GM23338 (cell line): ENCODE measurements around the gene BNC2. TPM values are rescaled to one million over a fixed set of nuclear protein-coding genes. Genes with fewer than 3 reads are reported as not detected.

Experiments
- ATAC-seq: fragments of 200-7000 bp; cut with Tn5 transposase; 3 replicates; pipeline ENCODE4 v1.9.1; 2020
- DNase-seq: peaks from one replicate; pipeline ENCODE4 v3.0.0-alpha.2; 2015; ENCODE audit warnings: low spot score
- H2AFZ ChIP-seq: fragments of 200-600 bp; sonication (generic); 2 replicates; pipeline ENCODE4 v1.8.0; 2016; ENCODE audit warnings: antibody characterized with exemption, mild to moderate bottlenecking, moderate library complexity
- H3F3A ChIP-seq: fragments of 200-600 bp; sonication (generic); replicated peaks from 2 replicates; pipeline ENCODE4 v1.8.0; 2017; ENCODE audit warnings: antibody characterized with exemption, mixed run types, low read depth
- H3K27ac ChIP-seq: fragments of 200-600 bp; sonication (generic); 2 replicates; pipeline ENCODE4 v1.6.1; 2016; ENCODE audit warnings: low read depth
- H3K27me3 ChIP-seq: fragments of 200-600 bp; sonication (generic); 2 replicates; pipeline ENCODE4 v1.8.0; 2016; ENCODE audit warnings: mild to moderate bottlenecking, mixed run types, moderate library complexity; ENCODE audit not compliant: insufficient read depth
- H3K36me3 ChIP-seq: fragments of 200-600 bp; sonication (generic); 2 replicates; pipeline ENCODE4 v1.8.0; 2016; ENCODE audit warnings: mild to moderate bottlenecking; ENCODE audit not compliant: insufficient read depth
- H3K4me1 ChIP-seq: fragments of 200-600 bp; sonication (generic); 2 replicates; pipeline ENCODE4 v1.8.0; 2016; ENCODE audit warnings: mild to moderate bottlenecking, moderate library complexity; ENCODE audit not compliant: insufficient read depth
- H3K4me2 ChIP-seq: fragments of 200-600 bp; sonication (generic); 2 replicates; pipeline ENCODE4 v1.7.1; 2017; ENCODE audit warnings: mixed run types
- H3K4me3 ChIP-seq: fragments of 200-600 bp; sonication (generic); 2 replicates; pipeline ENCODE4 v1.6.1; 2016; ENCODE audit warnings: mixed run types
- H3K79me2 ChIP-seq: fragments of 200-600 bp; sonication (generic); replicated peaks from 2 replicates; pipeline ENCODE4 v1.8.0; 2017; ENCODE audit warnings: mild to moderate bottlenecking; ENCODE audit not compliant: insufficient read depth
- H3K9me2 ChIP-seq: fragments of 200-600 bp; sonication (generic); 2 replicates; pipeline ENCODE4 v1.8.0; 2017; ENCODE audit not compliant: insufficient read depth
- H4K20me1 ChIP-seq: fragments of 200-600 bp; sonication (generic); replicated peaks from 2 replicates; pipeline ENCODE4 v1.8.0; 2017; ENCODE audit warnings: mild to moderate bottlenecking; ENCODE audit not compliant: insufficient read depth
- H3K27ac Mint-ChIP-seq: 2 replicates; pipeline ENCODE4 v1.8.0; 2020; ENCODE audit warnings: inconsistent platforms, mild to moderate bottlenecking, moderate library complexity, mixed read lengths
- H3K27me3 Mint-ChIP-seq: 3 replicates; pipeline ENCODE4 v1.8.0; 2022; ENCODE audit warnings: low read depth, mild to moderate bottlenecking, moderate library complexity, mixed read lengths, inconsistent platforms; ENCODE audit not compliant: insufficient read depth, poor library complexity
- H3K36me3 Mint-ChIP-seq: 3 replicates; pipeline ENCODE4 v1.8.0; 2021; ENCODE audit warnings: low read depth, mild to moderate bottlenecking, inconsistent platforms, moderate library complexity, mixed read lengths
- H3K4me1 Mint-ChIP-seq: 3 replicates; pipeline ENCODE4 v1.8.0; 2020; ENCODE audit warnings: mild to moderate bottlenecking, inconsistent platforms, mixed read lengths
- H3K4me3 Mint-ChIP-seq: 3 replicates; pipeline ENCODE4 v1.8.0; 2021; ENCODE audit warnings: moderate library complexity, mild to moderate bottlenecking, inconsistent platforms, mixed read lengths
- H3K9me3 Mint-ChIP-seq: 3 replicates; pipeline ENCODE4 v1.8.0; 2020; ENCODE audit warnings: moderate library complexity, mild to moderate bottlenecking, inconsistent platforms, mixed read lengths
- CREB1 ChIP-seq: fragments of 250-450 bp; sonication (Bioruptor Pico); IDR thresholded peaks from 2 replicates; pipeline ENCODE4 v1.5.0; 2020; ENCODE audit warnings: low read depth, mild to moderate bottlenecking, moderate library complexity
- CTCF ChIP-seq, 2 experiments: fragments of 200-600 bp in 1 of 2; sonication (generic) in 1 of 2; conservative IDR thresholded peaks; 2 replicates each; pipeline versions ENCODE4 v1.5.1 to v1.6.1; 2016 to 2017; ENCODE audit warnings: antibody characterized with exemption in 2 of 2, low read depth in 2 of 2, mild to moderate bottlenecking in 2 of 2, moderate library complexity in 1 of 2
- EZH2phosphoT487 ChIP-seq: fragments of 200-600 bp; sonication (generic); IDR thresholded peaks from one replicate; pipeline ENCODE4 v1.8.1; 2018; ENCODE audit warnings: antibody characterized with exemption; ENCODE audit not compliant: unreplicated experiment
- JUNB ChIP-seq: IDR thresholded peaks from one replicate; pipeline ENCODE4 v1.6.1; 2016; ENCODE audit warnings: antibody characterized with exemption; ENCODE audit not compliant: unreplicated experiment
- NANOG ChIP-seq: IDR thresholded peaks from 2 replicates; pipeline ENCODE4 v1.6.1; 2016; ENCODE audit warnings: antibody characterized with exemption, borderline replicate concordance
- POLR2AphosphoS5 ChIP-seq: IDR thresholded peaks from 2 replicates; pipeline ENCODE4 v1.6.1; 2016; ENCODE audit warnings: antibody characterized with exemption, low read depth
- STAT1 ChIP-seq: IDR thresholded peaks from one replicate; pipeline ENCODE4 v1.6.1; 2016; ENCODE audit warnings: antibody characterized with exemption; ENCODE audit not compliant: unreplicated experiment
- ZNF114 ChIP-seq: fragments of 250-450 bp; sonication (Bioruptor Pico); IDR thresholded peaks from 2 replicates; pipeline ENCODE4 v1.5.0; 2020; ENCODE audit warnings: mild to moderate bottlenecking, moderate library complexity
- ZNF331 ChIP-seq: fragments of 250-450 bp; sonication (Bioruptor Pico); IDR thresholded peaks from 2 replicates; pipeline ENCODE4 v1.5.0; 2020; ENCODE audit warnings: low read depth, mild to moderate bottlenecking, moderate library complexity
- polyA plus RNA-seq: library from polyadenylated mRNA; unstranded; fragments of >200 nt; fragmentation: Nextera tagmentation; extraction: Ambion mirVana; gene quantifications from 2 replicates; pipeline ENCODE4 v1.2.1, GENCODE V29; 2016
- total RNA-seq: library from RNA; depleted of rRNA; stranded (reverse); fragments of >200 nt; shearing (Covaris generic); gene quantifications from 2 replicates; pipeline ENCODE4 v1.2.3, GENCODE V29; 2014
- TF ChIP-seq, protein P1 (sequence below): IDR thresholded peaks from one replicate; pipeline ENCODE4 v1.6.1; 2018; ENCODE audit warnings: antibody characterized with exemption; ENCODE audit not compliant: unreplicated experiment
- TF ChIP-seq, protein P2 (sequence below): IDR thresholded peaks from 2 replicates; pipeline ENCODE4 v1.6.1; 2016; ENCODE audit warnings: antibody characterized with exemption

Gene BNC2
- total and polyA plus RNA-seq, 2 experiments from 2014 or later, result 12.7 to 13.2 TPM

- no peak for DNase-seq
- no peaks in the 10 kb centered on the region for H3K36me3 ChIP-seq
- H3K36me3 Mint-ChIP-seq, result peaks cover 7% of the 10 kb centered on the region; the same call in 2 of the 3 replicates
These were observed 49.1 kb downstream of the BNC2 start for GRCh38 chr9:16821344-16821743.

DNA sequence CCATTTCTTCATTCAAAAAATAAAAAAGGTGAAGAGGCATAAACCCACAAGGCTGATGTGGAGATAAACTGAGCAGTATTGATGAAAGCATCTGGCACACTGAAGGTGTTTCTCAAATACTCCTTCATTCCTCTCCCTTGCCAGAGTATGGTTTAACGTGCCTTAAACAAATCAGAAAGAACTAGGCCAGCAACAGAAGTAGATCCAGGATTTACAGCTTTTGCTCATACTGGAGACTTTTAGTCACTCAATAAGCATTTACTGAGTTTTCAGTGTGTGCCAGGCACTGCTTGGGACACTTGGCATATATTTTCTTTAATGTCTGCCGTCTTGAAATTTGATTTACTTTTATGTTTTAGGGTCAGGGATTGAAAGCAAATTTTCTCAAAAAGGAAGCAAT, 53.0 kb downstream of the BNC2 start:
- peaks cover 38% of the 10 kb centered on the region for H3K4me1 Mint-ChIP-seq
- no peaks in the 10 kb centered on the region for H3K9me3 Mint-ChIP-seq
- peak overlapping the region; percentile 6; the same call in 1 of the 2 replicates for H3K27ac Mint-ChIP-seq
- TF ChIP-seq POLR2AphosphoS5 (no peak), EZH2phosphoT487 (no peak), NANOG (no peak), STAT1 (no peak), CREB1 (no peak)
- TF ChIP-seq, protein P1, sequence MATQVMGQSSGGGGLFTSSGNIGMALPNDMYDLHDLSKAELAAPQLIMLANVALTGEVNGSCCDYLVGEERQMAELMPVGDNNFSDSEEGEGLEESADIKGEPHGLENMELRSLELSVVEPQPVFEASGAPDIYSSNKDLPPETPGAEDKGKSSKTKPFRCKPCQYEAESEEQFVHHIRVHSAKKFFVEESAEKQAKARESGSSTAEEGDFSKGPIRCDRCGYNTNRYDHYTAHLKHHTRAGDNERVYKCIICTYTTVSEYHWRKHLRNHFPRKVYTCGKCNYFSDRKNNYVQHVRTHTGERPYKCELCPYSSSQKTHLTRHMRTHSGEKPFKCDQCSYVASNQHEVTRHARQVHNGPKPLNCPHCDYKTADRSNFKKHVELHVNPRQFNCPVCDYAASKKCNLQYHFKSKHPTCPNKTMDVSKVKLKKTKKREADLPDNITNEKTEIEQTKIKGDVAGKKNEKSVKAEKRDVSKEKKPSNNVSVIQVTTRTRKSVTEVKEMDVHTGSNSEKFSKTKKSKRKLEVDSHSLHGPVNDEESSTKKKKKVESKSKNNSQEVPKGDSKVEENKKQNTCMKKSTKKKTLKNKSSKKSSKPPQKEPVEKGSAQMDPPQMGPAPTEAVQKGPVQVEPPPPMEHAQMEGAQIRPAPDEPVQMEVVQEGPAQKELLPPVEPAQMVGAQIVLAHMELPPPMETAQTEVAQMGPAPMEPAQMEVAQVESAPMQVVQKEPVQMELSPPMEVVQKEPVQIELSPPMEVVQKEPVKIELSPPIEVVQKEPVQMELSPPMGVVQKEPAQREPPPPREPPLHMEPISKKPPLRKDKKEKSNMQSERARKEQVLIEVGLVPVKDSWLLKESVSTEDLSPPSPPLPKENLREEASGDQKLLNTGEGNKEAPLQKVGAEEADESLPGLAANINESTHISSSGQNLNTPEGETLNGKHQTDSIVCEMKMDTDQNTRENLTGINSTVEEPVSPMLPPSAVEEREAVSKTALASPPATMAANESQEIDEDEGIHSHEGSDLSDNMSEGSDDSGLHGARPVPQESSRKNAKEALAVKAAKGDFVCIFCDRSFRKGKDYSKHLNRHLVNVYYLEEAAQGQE, result no peak
- TF ChIP-seq, protein P2, sequence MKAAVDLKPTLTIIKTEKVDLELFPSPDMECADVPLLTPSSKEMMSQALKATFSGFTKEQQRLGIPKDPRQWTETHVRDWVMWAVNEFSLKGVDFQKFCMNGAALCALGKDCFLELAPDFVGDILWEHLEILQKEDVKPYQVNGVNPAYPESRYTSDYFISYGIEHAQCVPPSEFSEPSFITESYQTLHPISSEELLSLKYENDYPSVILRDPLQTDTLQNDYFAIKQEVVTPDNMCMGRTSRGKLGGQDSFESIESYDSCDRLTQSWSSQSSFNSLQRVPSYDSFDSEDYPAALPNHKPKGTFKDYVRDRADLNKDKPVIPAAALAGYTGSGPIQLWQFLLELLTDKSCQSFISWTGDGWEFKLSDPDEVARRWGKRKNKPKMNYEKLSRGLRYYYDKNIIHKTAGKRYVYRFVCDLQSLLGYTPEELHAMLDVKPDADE, result no peak

More at GRCh38 chr9:16821344-16821743, 49.1 kb downstream of the BNC2 start:
- ATAC-seq, result no peak
- H3K27me3 Mint-ChIP-seq, result no peaks in the 10 kb centered on the region
- Histone ChIP-seq H3F3A (peaks cover 2% of the 10 kb centered on the region; the same call in 1 of the 2 replicates), H3K9me2 (no peaks in the 10 kb centered on the region), H3K4me2 (no peak overlapping the region), H4K20me1 (no peaks in the 10 kb centered on the region), H2AFZ (no peak overlapping the region), H3K27me3 (no peaks in the 10 kb centered on the region), H3K4me3 (no peak overlapping the region), H3K4me1 (peaks cover 37% of the 10 kb centered on the region), H3K27ac (no peak overlapping the region), H3K79me2 (peaks cover 43% of the 10 kb centered on the region)
- no peak overlapping the region for H3K27ac Mint-ChIP-seq
- no peaks in the 10 kb centered on the region for H3K9me3 Mint-ChIP-seq
- no peak for TF ChIP-seq STAT1
- no peak for TF ChIP-seq CTCF (conservative IDR thresholded peaks at IDR 0.05; ENCODE audit: low read depth in 2 of 2)
- TF ChIP-seq NANOG, result no peak
- TF ChIP-seq ZNF114 (CRISPR knock-in tag), result no peak
- no peak for TF ChIP-seq JUNB
- no peak for TF ChIP-seq ZNF331 (CRISPR knock-in tag)
- TF ChIP-seq, protein P1, result no peak
- H3K4me3 Mint-ChIP-seq, result no peak overlapping the region
- peaks cover 46% of the 10 kb centered on the region for H3K4me1 Mint-ChIP-seq

More for the DNA sequence above, 53.0 kb downstream of the BNC2 start:
- no peaks in the 10 kb centered on the region for H3K36me3 ChIP-seq
- Mint-ChIP-seq H3K27me3 (no peaks in the 10 kb centered on the region), H3K4me3 (no peak overlapping the region), H3K36me3 (peaks cover 7% of the 10 kb centered on the region; the same call in 2 of the 3 replicates)
- no peaks in the 10 kb centered on the region for H4K20me1 ChIP-seq
- H3K4me2 ChIP-seq, result peak overlapping the region; percentile 17; the same call in 1 of the 2 replicates
- no peak overlapping the region for H3K4me3 ChIP-seq
- peak overlapping the region; percentile 12; the same call in 1 of the 2 replicates for H3K27ac ChIP-seq
- DNase-seq (no peak), ATAC-seq (peak; percentile 25; the same call in 1 of the 3 replicates)
- H3K4me1 ChIP-seq, result peaks cover 24% of the 10 kb centered on the region
- H3F3A ChIP-seq, result no peaks in the 10 kb centered on the region
- H3K79me2 ChIP-seq, result peaks cover 52% of the 10 kb centered on the region
- H3K27me3 ChIP-seq, result no peaks in the 10 kb centered on the region
- no peak overlapping the region for H2AFZ ChIP-seq
- H3K9me2 ChIP-seq, result no peaks in the 10 kb centered on the region
